HepG2 (cell line): ENCODE measurements around the gene SNRNP25. TPM values are rescaled to one million over a fixed set of nuclear protein-coding genes. Genes with fewer than 3 reads are reported as not detected.

Experiments used
- ETV5 ChIP-seq: IDR thresholded peaks from 2 replicates; pipeline ENCODE4 v1.6.1; 2018; ENCODE audit warnings: missing biosample characterization, missing genetic modification reagents, inconsistent platforms, borderline replicate concordance
- FOXA3 ChIP-seq: IDR thresholded peaks from 2 replicates; pipeline ENCODE4 v1.6.1; 2016; ENCODE audit warnings: missing genetic modification reagents, missing compliant biosample characterization
- MED1 ChIP-seq: sonication (generic); formaldehyde crosslinking; IDR thresholded peaks from 2 replicates; pipeline ENCODE4 v1.4.0; 2020; ENCODE audit warnings: missing genetic modification reagents
- NCOR1 ChIP-seq: fragments of 200-600 bp; sonication (generic); IDR thresholded peaks from 2 replicates; pipeline ENCODE4 v1.7.0; 2017; ENCODE audit warnings: antibody characterized with exemption, low read length, borderline replicate concordance
- POGZ ChIP-seq: sonication (generic); formaldehyde crosslinking; IDR thresholded peaks from 2 replicates; pipeline ENCODE4 v1.4.0; 2020; ENCODE audit warnings: mild to moderate bottlenecking, missing genetic modification reagents
- SMC3 ChIP-seq: IDR thresholded peaks from 2 replicates; pipeline ENCODE4 v1.6.1; 2011; ENCODE audit warnings: low read length, improper control_type of control experiment
- ZNF30 ChIP-seq: sonication (generic); formaldehyde crosslinking; IDR thresholded peaks from 2 replicates; pipeline ENCODE4 v1.5.0; 2020; ENCODE audit warnings: mild to moderate bottlenecking, missing genetic modification reagents
- ZNF746 ChIP-seq: sonication (generic); formaldehyde crosslinking; IDR thresholded peaks from 2 replicates; pipeline ENCODE4 v1.8.0; 2022; ENCODE audit warnings: mild to moderate bottlenecking, missing genetic modification reagents
- ZNF781 ChIP-seq: sonication (generic); formaldehyde crosslinking; IDR thresholded peaks from 2 replicates; pipeline ENCODE4 v1.5.1; 2020; ENCODE audit warnings: borderline replicate concordance, mild to moderate bottlenecking, missing genetic modification reagents; ENCODE audit errors: not compliant biosample characterization
- ZNF839 ChIP-seq: sonication (generic); formaldehyde crosslinking; IDR thresholded peaks from 2 replicates; pipeline ENCODE4 v1.4.0; 2020; ENCODE audit warnings: missing genetic modification reagents, mild to moderate bottlenecking, borderline replicate concordance
- polyA plus RNA-seq, 8 experiments: library from polyadenylated mRNA; depleted of rRNA in 3 of 8; stranded (reverse) in 7 of 8; unstranded in 1 of 8; fragments of >200 nt; fragmentation: Illumina TruSeq in 4 of 8; extraction: Trizol in 4 of 8; gene quantifications; 2 replicates each; pipeline versions ENCODE4 v1.2.1 to v1.2.3, GENCODE V29; 2011 to 2016; ENCODE audit warnings: low read depth in 4 of 8, missing spikeins in 1 of 8, mixed read lengths in 1 of 8; ENCODE audit not compliant: insufficient read depth in 1 of 8
- total RNA-seq, 5 experiments: library from RNA; depleted of rRNA; stranded (reverse); fragments of >200 nt; fragmentation: Illumina TruSeq; extraction: Trizol; gene quantifications; 2 replicates each; pipeline ENCODE4 v1.2.3, GENCODE V29; 2016; ENCODE audit warnings: low read depth in 1 of 5
- TF ChIP-seq, protein P1 (sequence below): IDR thresholded peaks from 2 replicates; pipeline ENCODE4 v1.6.1; 2016

The SNRNP25 gene
- total and polyA plus RNA-seq, 2 of the 13 experiments (the other 11 are each of a cell fraction or from before 2014, with no cell fraction given) = 34.1 to 97.4 TPM

DNA sequence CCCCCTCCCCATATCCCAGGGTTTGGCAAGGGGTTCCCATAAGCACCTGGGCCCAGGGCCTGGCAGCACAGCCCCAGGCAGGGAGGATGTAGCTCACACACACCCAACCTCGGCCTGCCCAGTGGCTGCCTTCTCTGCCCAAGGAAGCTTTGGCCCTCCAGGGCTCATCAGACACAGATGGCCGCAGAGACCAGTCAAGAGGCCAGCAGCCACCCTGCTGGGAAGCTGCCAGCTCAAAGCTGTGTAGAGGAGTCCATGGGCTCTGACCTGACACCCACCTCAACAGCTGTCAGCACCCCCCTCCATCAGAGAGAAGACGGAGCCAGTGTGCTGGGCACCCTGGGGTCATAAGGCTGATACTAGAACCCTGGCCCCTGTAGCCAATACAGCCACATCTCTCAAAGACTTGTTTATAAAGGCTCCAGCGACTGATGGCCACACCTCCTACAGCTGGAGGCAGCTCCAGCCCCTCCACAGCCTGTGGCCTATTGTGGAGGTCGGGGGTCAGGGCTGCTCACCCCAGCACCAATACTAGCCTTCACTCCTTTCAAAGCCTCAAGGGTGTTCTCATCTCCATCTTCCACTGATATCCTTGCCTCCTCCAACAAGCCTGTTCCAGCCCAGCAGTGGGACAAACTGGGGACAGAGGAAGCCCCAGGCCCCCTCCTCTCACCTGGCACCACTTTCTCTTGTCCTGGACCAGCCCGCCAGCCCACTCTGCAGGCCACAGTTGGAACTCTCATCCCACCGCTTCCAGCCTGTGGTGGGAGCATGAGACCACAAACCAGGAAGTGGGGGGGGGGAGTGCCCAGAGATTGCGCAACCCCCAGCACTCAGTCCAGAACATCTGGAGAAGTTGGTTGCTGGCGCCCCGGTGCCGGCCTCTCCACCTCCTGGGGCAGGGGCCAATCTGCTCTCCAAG lies 22.2 kb downstream of the SNRNP25 start (continued):
- peak; percentile 50; the same call in 1 of the 2 replicates for TF ChIP-seq ZNF746 (CRISPR knock-in tag)
- 0 out of 2 replicates have a peak, but pooled peaks have one; percentile 4 for TF ChIP-seq FOXA3 (CRISPR knock-in tag)
- TF ChIP-seq ETV5 (CRISPR knock-in tag) = peak; percentile 62
- TF ChIP-seq, protein P1, sequence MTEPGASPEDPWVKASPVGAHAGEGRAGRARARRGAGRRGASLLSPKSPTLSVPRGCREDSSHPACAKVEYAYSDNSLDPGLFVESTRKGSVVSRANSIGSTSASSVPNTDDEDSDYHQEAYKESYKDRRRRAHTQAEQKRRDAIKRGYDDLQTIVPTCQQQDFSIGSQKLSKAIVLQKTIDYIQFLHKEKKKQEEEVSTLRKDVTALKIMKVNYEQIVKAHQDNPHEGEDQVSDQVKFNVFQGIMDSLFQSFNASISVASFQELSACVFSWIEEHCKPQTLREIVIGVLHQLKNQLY (CRISPR knock-in tag) = no peak
- peak; percentile 24; the same call in 1 of the 2 replicates for TF ChIP-seq NCOR1
- TF ChIP-seq ZNF30 (CRISPR knock-in tag) = no peak
- TF ChIP-seq SMC3 = peak; percentile 34; the same call in 1 of the 2 replicates
- 0 out of 2 replicates have a peak, but pooled peaks have one; percentile 18 for TF ChIP-seq MED1
- peak; percentile 65 for TF ChIP-seq ZNF781 (CRISPR knock-in tag)
- TF ChIP-seq ZNF839 (CRISPR knock-in tag) = peak; percentile 21; the same call in 1 of the 2 replicates
- TF ChIP-seq POGZ (CRISPR knock-in tag) = peak; percentile 14; the same call in 1 of the 2 replicates
